ENCODE measurements around the gene LRWD1.

Gene LRWD1

GRCh38 chr7:102444961-102445673 is 19.7 kb upstream of the LRWD1 start:
- DNase-seq (ENCODE audit: extremely low read depth, low read depth): no peak
- no peak overlapping the region for H3K4me3 ChIP-seq (replicated peaks; ENCODE audit: low read depth, low read length)
- no peak for TF ChIP-seq CTCF (IDR thresholded peaks at IDR 0.05; ENCODE audit: low read depth, low read length, missing control alignments)

- no peak overlapping the region for H3K4me3 ChIP-seq (replicated peaks; ENCODE audit: low read depth, low read length)
- DNase-seq (ENCODE audit: extremely low read depth, low read depth): no peak
- TF ChIP-seq CTCF (IDR thresholded peaks at IDR 0.05; ENCODE audit: low read depth, low read length, missing control alignments): no peak
Measured at GRCh38 chr7:102445674-102446071, 19.1 kb upstream of the LRWD1 start.

- TF ChIP-seq CTCF (IDR thresholded peaks at IDR 0.05; ENCODE audit: low read depth, low read length, missing control alignments): no peak
- DNase-seq (ENCODE audit: extremely low read depth, low read depth): no peak
- H3K4me3 ChIP-seq (replicated peaks; ENCODE audit: low read depth, low read length): no peak overlapping the region
Measured at GRCh38 chr7:102446387-102447156, 18.2 kb upstream of the LRWD1 start.

GRCh38 chr7:102447311-102447710 is 17.5 kb upstream of the LRWD1 start:
- no peak for TF ChIP-seq CTCF (IDR thresholded peaks at IDR 0.05; ENCODE audit: low read depth, low read length, missing control alignments)
- H3K4me3 ChIP-seq (replicated peaks; ENCODE audit: low read depth, low read length): no peak overlapping the region
- DNase-seq (ENCODE audit: extremely low read depth, low read depth): no peak

- H3K4me3 ChIP-seq (replicated peaks; ENCODE audit: low read depth, low read length): no peak overlapping the region
- no peak for TF ChIP-seq CTCF (IDR thresholded peaks at IDR 0.05; ENCODE audit: low read depth, low read length, missing control alignments)
- DNase-seq (ENCODE audit: extremely low read depth, low read depth): no peak
Measured at GRCh38 chr7:102449136-102449535, 15.6 kb upstream of the LRWD1 start.

- TF ChIP-seq CTCF (IDR thresholded peaks at IDR 0.05; ENCODE audit: low read depth, low read length, missing control alignments): peak; percentile 13
- no peak overlapping the region for H3K4me3 ChIP-seq (replicated peaks; ENCODE audit: low read depth, low read length)
- DNase-seq (ENCODE audit: extremely low read depth, low read depth): no peak
Measured at GRCh38 chr7:102450242-102450641, 14.5 kb upstream of the LRWD1 start.

Data from HFF-Myc (cell line).